B cell (primary cell): Measurements from ENCODE around the gene PLEKHA8. TPM values are rescaled to one million over a fixed set of nuclear protein-coding genes. Genes with fewer than 3 reads are reported as not detected.

Experiments used
- ATAC-seq: fragments of 200-7000 bp; cut with Tn5 transposase; one replicate; pipeline ENCODE4 v1.10.0; 2021; ENCODE audit warnings: low read depth, mild to moderate bottlenecking, moderate number of reproducible peaks, moderate library complexity
- CTCF ChIA-PET: fragments of 350-600 bp; sonication (Branson Sonifier 250); formaldehyde crosslinking; loops from one replicate; lab custom pipeline; 2021; ENCODE audit warnings: antibody characterized with exemption, inconsistent platforms; lab: Charles Lee
- POLR2A ChIA-PET: fragments of 350-600 bp; sonication (Branson Sonifier 250); formaldehyde crosslinking; loops from one replicate; lab custom pipeline; 2021; ENCODE audit warnings: antibody characterized with exemption; lab: Charles Lee
- DNase-seq: peaks from one replicate; pipeline ENCODE4 v3.0.0; 2013
- H2AFZ ChIP-seq: 2 replicates; pipeline ENCODE4 v1.6.1; 2012; ENCODE audit warnings: mild to moderate bottlenecking, low read depth, low read length; ENCODE audit not compliant: insufficient read depth, poor library complexity, severe bottlenecking
- H3K27ac ChIP-seq, 2 donors: 1 replicate in 1 of 2; 2 replicates in 1 of 2; pipeline ENCODE4 v1.5.1; 2012 to 2013; ENCODE audit warnings: low read length in 2 of 2, mild to moderate bottlenecking in 2 of 2, moderate library complexity in 1 of 2
- H3K27me3 ChIP-seq, 4 experiments: fragments of 200-600 bp in 1 of 4; sonication (generic) in 1 of 4; replicated peaks in 1 of 4; 1 replicate in 2 of 4; 2 replicates in 2 of 4; pipeline versions ENCODE4 v1.6.1 to v1.7.0; 2013 to 2016; ENCODE audit warnings: low read length in 3 of 4, mild to moderate bottlenecking in 2 of 4, mixed read lengths in 1 of 4, moderate library complexity in 1 of 4; ENCODE audit not compliant: insufficient read depth in 4 of 4, control insufficient read depth in 3 of 4; ENCODE audit errors: control extremely low read depth in 1 of 4
- H3K36me3 ChIP-seq, 2 experiments: replicated peaks in 1 of 2; 1 replicate in 1 of 2; 2 replicates in 1 of 2; pipeline versions ENCODE4 v1.6.1 to v1.7.1; 2013; ENCODE audit warnings: low read length in 1 of 2; ENCODE audit not compliant: insufficient read depth in 2 of 2, control insufficient read depth in 1 of 2; ENCODE audit errors: control extremely low read depth in 1 of 2, extremely low read depth in 1 of 2
- H3K4me1 ChIP-seq, 2 donors: fragments of 200-600 bp in 1 of 2; sonication (generic) in 1 of 2; 1 replicate in 1 of 2; 2 replicates in 1 of 2; pipeline versions ENCODE4 v1.5.1 to v1.6.1; 2013 to 2017; ENCODE audit warnings: low read length in 2 of 2; ENCODE audit not compliant: control insufficient read depth in 2 of 2, insufficient read depth in 2 of 2
- H3K4me2 ChIP-seq: replicated peaks from 2 replicates; pipeline ENCODE3; 2012; ENCODE audit warnings: mild to moderate bottlenecking, low read depth, low read length; ENCODE audit not compliant: poor library complexity, severe bottlenecking
- H3K4me3 ChIP-seq, 5 experiments: fragments of 200-600 bp in 1 of 5; sonication (generic) in 1 of 5; 1 replicate in 3 of 5; 2 replicates in 2 of 5; pipeline versions ENCODE4 v1.5.1 to v1.7.0; 2011 to 2016; ENCODE audit warnings: low read length in 4 of 5, mild to moderate bottlenecking in 4 of 5, low read depth in 2 of 5, control low read depth in 1 of 5, moderate library complexity in 1 of 5; ENCODE audit not compliant: insufficient read depth in 1 of 5; ENCODE audit errors: control extremely low read depth in 1 of 5, extremely low read depth in 1 of 5
- H3K79me2 ChIP-seq: fragments of 200-600 bp; sonication (generic); one replicate; pipeline ENCODE4 v1.6.0; 2016; ENCODE audit warnings: low read length; ENCODE audit not compliant: control insufficient read depth, insufficient read depth
- H3K9ac ChIP-seq: fragments of 200-600 bp; sonication (generic); 2 replicates; pipeline ENCODE4 v1.6.1; 2017; ENCODE audit warnings: mild to moderate bottlenecking, low read length, moderate library complexity
- H3K9me3 ChIP-seq, 3 donors: one replicate each; pipeline versions ENCODE4 v1.6.1 to v1.7.1; 2013; ENCODE audit warnings: low read length in 2 of 3; ENCODE audit not compliant: control insufficient read depth in 2 of 3, insufficient read depth in 1 of 3; ENCODE audit errors: control extremely low read depth in 1 of 3
- H4K20me1 ChIP-seq: 2 replicates; pipeline ENCODE4 v1.6.0; 2012; ENCODE audit warnings: mild to moderate bottlenecking, low read length; ENCODE audit not compliant: insufficient read depth, control insufficient read depth, poor library complexity, severe bottlenecking
- H3K27ac Mint-ChIP-seq: one replicate; pipeline ENCODE4 v1.8.0; 2021; ENCODE audit warnings: mixed read lengths
- H3K27me3 Mint-ChIP-seq: one replicate; pipeline ENCODE4 v1.8.0; 2021; ENCODE audit warnings: mixed read lengths
- H3K4me1 Mint-ChIP-seq: one replicate; pipeline ENCODE4 v1.8.0; 2021; ENCODE audit warnings: mixed read lengths
- H3K4me3 Mint-ChIP-seq: one replicate; pipeline ENCODE4 v1.8.0; 2021; ENCODE audit warnings: mixed read lengths
- H3K9me3 Mint-ChIP-seq: one replicate; pipeline ENCODE4 v1.8.0; 2022; ENCODE audit warnings: mixed read lengths; ENCODE audit not compliant: insufficient read depth
- CTCF ChIP-seq: fragments of 200-600 bp; IDR thresholded peaks from one replicate; pipeline ENCODE4 v1.8.0; 2022; ENCODE audit warnings: antibody characterized with exemption, mild to moderate bottlenecking
- EZH2 ChIP-seq: IDR thresholded peaks from 2 replicates; pipeline ENCODE4 v1.6.1; 2012; ENCODE audit warnings: borderline replicate concordance, low read depth, mild to moderate bottlenecking, moderate library complexity, low read length; ENCODE audit not compliant: insufficient read depth, poor library complexity, severe bottlenecking
- WGBS: methylation state at CpG from one replicate; pipeline ENCODE4 v1.1.5; 2013; ENCODE audit warnings: missing lambda C conversion rate; ENCODE audit not compliant: insufficient coverage; 5-methylcytosine and 5-hydroxymethylcytosine counted together
- intact Hi-C: fragments of 100-400 bp; cut with micrococcal nuclease; formaldehyde crosslinking; loops from one replicate; pipeline ENCODE4 v1.10.0; 2022
- polyA plus RNA-seq: library from polyadenylated mRNA; depleted of rRNA; stranded (reverse); fragments of >200 nt; gene quantifications from 2 replicates; pipeline ENCODE4 v1.2.3, GENCODE V29; 2012
- total RNA-seq, 2 donors: library from RNA; stranded (reverse); fragments of 120-200 nt in 1 of 2; gene quantifications; 1 replicate in 1 of 2; 2 replicates in 1 of 2; pipeline versions ENCODE4 v1.2.3 to v1.2.4, GENCODE V29; 2013 to 2022

Gene PLEKHA8
- total and polyA plus RNA-seq, 2 donors (not counting 1 experiment from before 2014, with no cell fraction given) = 1.7 to 10.5 TPM

- Mint-ChIP-seq H3K4me1 (peaks cover 10% of the 10 kb centered on the region), H3K4me3 (no peak overlapping the region), H3K9me3 (peaks cover 12% of the 10 kb centered on the region), H3K27ac (no peak overlapping the region), H3K27me3 (no peaks in the 10 kb centered on the region)
- ChIA-PET POLR2A (no interaction called here), CTCF (interaction anchor here (0.6 kb wide), 1 partner anchor 332 kb away, joined by 3 read pairs; no protein-coding TSS in a partner anchor)
- H3K4me1 ChIP-seq = peaks cover 9 to 11% of the 10 kb centered on the region in 2 donors
- no peak overlapping the region for H3K4me3 ChIP-seq
- DNase-seq = no peak
- H3K9ac ChIP-seq = no peak overlapping the region
- H2AFZ ChIP-seq = no peak overlapping the region
- no peaks in the 10 kb centered on the region for H3K36me3 ChIP-seq
- TF ChIP-seq CTCF (no peak), EZH2 (no peak)
- no peaks in the 10 kb centered on the region for H3K79me2 ChIP-seq
- peaks cover 0 to 9% (median 4%) of the 10 kb centered on the region in 3 donors for H3K9me3 ChIP-seq
- no peaks in the 10 kb centered on the region for H4K20me1 ChIP-seq
- ATAC-seq = no peak
- no peak overlapping the region for H3K27ac ChIP-seq
- H3K4me2 ChIP-seq = no peak overlapping the region
- H3K27me3 ChIP-seq = no peaks in the 10 kb centered on the region
- intact Hi-C loops = no loop called here
These were observed 84.9 kb downstream of the PLEKHA8 start for GRCh38 chr7:30113144-30113543.

DNA sequence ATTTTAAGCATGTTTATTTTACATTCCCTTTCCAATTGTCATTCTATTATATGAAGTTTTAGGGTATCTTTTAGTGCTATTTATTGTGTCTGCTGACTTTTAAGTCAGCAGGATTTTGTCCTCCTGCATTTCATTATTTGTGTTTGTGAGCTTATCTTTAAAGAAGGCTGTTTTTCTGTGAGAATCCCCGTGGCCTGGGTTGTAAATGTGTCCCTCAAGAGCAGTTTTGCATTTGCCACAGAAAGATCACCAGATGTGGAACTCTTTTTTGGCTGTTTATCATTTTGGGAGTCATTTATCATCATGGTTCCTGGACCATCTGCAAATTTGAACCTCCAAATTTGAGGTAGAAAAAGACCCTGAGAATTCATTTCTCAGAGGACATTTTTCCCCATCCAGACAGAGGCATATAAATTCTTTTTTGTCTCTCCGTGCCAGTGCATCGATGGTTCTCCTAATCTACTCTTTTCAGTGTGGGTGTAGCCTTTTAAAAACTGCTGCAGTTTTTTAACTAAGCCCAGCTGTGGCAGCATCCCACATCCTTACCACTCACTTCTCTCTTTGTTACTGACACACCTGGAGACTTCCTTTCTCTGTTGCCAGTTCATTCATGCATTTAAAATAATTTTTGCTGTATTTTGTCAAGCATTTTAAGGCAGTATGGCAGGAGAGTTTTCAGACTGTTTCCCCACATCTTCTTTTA lies 86.5 kb downstream of the PLEKHA8 start:
- TF ChIP-seq EZH2 = no peak
- no peak for TF ChIP-seq CTCF
- intact Hi-C loops = no loop called here
- ChIA-PET CTCF (no interaction called here), POLR2A (no interaction called here)
- Mint-ChIP-seq H3K27ac (no peak overlapping the region), H3K4me3 (no peak overlapping the region), H3K27me3 (no peaks in the 10 kb centered on the region), H3K4me1 (peaks cover 12% of the 10 kb centered on the region), H3K9me3 (peaks cover 10% of the 10 kb centered on the region)
- Histone ChIP-seq H3K27ac (peak overlapping the region in 1 of 2 donors; percentile 21), H4K20me1 (no peaks in the 10 kb centered on the region), H3K4me1 (peaks cover 9 to 11% of the 10 kb centered on the region in 2 donors), H3K9ac (peak overlapping the region; percentile 21), H3K4me3 (no peak overlapping the region), H2AFZ (no peak overlapping the region), H3K4me2 (peak overlapping the region; percentile 21), H3K27me3 (no peaks in the 10 kb centered on the region), H3K79me2 (no peaks in the 10 kb centered on the region), H3K9me3 (peaks cover 0 to 9% (median 4%) of the 10 kb centered on the region in 3 donors), H3K36me3 (no peaks in the 10 kb centered on the region)
- DNase-seq = peak; percentile 23
- WGBS = 60% methylated on average over 1 of the region's 3 CpGs
- no peak for ATAC-seq
